ENCODE data around the gene EFEMP1.

DNA sequence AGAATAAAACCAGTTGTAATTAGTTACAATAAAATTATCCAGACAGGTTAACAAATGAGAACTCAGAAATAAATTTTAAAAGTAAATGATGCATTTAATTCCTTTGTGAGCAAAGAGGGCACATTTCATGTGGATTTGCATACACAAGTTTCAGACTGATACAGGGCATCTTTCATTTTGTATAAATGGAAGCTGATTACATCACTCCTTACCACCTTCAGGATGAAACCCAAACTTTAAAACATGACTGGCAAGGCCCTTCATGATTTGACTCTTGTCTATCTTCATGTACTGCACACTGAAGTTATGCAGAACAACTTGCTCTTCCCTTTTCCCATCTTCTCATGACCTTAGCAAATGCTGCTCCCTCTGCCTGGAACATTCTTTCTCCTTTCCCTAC is 26.9 kb downstream of the EFEMP1 start:
- TF ChIP-seq, protein P1, sequence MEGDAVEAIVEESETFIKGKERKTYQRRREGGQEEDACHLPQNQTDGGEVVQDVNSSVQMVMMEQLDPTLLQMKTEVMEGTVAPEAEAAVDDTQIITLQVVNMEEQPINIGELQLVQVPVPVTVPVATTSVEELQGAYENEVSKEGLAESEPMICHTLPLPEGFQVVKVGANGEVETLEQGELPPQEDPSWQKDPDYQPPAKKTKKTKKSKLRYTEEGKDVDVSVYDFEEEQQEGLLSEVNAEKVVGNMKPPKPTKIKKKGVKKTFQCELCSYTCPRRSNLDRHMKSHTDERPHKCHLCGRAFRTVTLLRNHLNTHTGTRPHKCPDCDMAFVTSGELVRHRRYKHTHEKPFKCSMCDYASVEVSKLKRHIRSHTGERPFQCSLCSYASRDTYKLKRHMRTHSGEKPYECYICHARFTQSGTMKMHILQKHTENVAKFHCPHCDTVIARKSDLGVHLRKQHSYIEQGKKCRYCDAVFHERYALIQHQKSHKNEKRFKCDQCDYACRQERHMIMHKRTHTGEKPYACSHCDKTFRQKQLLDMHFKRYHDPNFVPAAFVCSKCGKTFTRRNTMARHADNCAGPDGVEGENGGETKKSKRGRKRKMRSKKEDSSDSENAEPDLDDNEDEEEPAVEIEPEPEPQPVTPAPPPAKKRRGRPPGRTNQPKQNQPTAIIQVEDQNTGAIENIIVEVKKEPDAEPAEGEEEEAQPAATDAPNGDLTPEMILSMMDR (IDR thresholded peaks at IDR 0.05) = no peak
- TF ChIP-seq POLR2A (IDR thresholded peaks at IDR 0.05) = no peak

Measured in heart left ventricle (tissue), 13 donors.